HG03196 (cell line): ENCODE data around the gene OSTN.

Experiments
- ATAC-seq: cut with Tn5 transposase; IDR thresholded peaks from one replicate; pipeline ENCODE4 v1.9.1; 2021; ENCODE audit not compliant: unreplicated experiment

The OSTN gene

DNA sequence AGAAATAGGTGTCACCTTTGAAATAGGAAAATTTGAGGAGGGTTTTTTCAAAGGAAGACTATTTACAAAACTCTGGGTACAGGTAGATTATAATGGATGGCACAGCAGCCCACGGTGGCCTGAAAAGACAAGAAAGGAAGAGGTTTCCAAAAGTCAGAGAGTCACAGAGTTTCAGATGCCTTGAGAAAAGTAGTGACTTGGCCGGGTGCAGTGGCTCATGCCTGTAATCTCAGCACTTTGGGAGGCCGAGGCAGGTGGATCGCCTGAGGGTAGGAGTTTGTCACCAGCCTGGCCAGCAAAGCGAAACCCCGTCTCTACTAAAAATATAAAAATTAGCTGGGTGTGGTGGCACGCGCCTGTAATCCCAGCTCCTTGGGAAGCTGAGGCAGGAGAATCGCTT lies 35.2 kb downstream of the OSTN start:
- no peak for ATAC-seq

DNA sequence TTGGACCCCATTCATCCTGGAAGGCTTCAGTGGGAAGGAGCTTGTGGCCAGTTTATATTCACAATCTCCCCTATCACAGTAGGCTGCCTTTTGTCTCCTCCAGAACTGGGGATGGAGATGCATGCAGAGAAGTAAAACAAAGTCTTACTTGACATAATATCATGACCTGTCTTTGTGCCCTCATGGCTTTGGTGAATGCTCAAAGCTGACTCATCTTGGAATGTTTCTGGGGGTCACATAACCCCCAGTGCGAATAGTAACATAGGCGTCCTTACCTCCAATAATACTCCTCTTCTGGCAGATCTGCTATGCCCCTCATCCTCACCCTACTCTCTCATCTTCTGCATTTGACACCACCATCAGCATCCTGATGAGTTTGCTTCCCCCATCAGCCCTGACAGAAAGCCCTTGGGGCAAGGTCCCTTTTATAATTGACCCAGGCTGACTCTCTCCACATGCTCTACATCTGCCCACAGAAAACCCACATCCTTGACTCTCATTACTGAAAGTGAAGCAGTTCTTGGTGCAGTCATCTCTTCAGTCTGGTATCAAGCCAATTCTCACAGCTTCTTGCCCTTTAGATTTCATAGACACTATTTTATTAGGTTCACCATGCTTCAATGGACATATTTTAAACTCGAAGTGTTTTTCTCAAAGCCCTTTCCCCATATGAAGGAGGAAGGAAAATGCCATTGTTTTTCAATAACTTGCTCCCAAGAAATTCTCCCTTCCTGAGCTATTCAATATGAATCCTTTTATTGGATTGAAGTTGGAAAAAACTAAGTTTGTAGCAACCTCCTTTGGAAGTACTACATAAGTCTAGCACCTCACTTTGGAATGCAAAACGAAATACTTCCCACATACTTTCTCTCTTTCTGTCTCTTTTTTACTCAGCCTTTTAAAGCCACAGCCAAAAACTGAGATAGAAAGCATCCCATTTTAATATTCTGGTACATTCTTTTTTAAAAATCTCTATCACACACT lies 36.6 kb downstream of the OSTN start:
- ATAC-seq = peak; percentile 100

DNA sequence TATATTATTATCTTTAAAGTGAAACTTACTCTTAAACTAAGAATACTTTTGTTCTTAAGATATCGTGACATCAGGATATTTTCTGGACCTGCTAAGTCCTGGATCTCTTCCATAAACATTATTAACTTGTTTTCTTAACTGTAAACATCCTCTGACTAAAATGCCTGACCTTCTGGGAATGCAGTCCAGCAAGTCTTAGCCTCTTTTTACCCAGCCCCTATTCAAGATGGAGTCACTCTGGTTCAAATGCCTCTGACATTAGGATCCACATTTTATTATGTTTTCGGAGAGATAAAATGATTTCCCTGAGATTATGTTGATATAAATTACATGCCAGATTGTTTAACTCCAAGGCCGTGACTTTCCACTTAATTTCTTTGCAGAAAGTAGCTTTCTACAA lies 37.6 kb downstream of the OSTN start:
- no peak for ATAC-seq

DNA sequence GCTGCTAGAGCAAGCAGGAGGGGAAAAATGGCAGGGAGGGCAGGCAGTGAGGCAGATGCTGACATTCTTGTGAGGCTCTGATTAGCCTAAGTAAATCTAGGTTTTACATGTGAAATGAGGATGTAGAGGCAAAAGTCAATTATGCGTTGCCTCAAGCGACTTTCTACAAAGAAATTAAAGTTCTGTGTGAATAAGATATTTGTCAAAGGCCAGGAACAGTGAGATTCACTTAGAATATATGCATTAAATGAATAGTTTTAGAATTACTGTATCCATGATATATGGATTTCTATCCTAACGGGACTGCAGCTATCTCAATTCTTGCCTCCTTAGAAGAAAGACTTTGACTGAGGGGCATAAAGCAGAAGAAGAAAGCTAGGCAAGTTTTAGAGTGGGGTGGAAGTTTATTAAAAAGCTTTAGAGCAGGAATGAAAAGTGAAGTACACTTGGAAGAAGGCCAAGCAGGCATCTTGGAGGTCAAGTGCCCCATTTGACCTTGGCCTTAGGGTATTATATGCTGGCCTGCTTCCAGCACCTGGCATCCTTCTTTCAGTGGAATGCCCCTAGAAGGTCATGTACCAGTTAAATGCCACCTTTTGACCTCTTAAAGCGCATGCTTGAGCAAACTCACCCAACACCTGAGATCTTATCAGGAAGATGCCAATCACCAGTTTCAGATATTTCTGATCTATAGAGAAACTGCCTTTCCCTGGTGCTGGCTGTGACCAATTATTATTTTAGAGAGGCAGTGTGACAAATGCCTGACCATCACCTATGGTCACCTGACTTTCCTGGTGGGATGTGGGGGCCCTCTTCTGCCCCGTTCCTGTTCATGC lies 38.2 kb downstream of the OSTN start:
- ATAC-seq = no peak

DNA sequence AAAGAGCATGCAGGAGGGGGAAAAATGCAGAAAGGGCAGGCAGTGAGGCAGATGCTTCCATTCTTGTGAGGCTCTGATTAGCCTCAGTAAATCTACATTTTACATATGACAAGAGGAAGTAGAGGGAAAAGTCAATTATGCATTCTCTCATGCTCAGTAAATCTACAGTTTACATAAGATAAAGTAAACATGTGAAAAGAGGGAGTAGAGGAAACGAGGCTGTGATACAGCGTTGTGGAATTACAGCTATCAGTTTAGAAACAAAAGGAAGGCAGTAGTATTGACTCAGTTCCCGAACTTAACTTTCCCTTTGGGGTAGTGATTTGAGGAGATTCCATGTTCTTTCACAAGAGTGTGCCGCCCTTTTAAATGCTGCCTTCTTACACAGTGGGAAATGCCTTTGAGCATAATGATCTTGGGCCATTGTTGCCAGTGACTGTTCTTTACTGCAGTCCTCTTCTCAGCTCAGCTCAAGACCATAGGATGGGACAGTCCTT lies 39.3 kb downstream of the OSTN start:
- no peak for ATAC-seq

DNA sequence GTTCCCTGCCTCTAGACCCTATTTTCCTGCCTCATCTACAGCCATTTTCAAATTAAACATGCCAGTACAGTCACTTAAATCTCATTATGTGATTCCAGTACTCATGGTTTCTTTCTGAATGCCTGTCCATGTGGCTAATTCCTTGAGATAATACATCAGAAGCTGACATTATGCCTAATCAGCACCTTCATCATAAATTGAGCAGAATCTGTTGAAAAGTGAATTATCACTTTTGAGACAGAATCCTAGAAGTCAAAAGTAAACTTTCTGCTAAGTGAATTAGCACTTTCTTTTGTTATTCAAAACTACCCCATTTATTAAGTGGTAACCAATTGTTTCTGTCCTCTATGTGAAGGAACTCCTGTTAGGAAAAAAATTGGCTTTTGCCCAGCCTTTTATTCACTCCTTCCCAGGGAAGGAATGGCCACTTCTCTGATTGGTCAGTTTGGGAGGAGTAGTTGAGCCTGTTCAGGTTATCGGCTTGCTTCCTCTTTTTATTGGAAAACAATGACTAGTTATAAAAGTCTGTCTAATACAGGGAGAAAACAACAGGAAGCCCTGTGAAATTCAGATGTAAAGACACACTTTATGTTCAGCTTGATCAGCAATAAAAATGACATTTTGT lies 40.5 kb downstream of the OSTN start:
- no peak for ATAC-seq

DNA sequence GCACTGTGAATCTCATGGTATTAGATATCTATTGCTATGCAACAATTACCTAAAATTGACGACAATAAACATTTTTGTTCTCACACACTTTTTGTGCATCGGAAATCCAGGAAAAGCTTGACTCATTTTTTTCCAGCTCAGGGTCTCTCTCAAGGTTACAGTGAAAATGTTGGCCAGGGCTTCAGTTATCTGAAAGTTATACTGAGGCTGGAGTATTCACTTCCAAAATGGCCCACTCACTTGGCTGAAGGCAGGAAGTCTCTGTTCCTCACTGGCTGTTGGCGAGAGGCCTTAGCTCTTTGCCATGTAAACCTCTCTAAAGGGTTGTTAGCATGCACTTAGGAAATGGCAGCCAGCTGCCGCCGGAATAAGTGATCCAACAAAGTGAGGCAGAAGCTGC lies 41.4 kb downstream of the OSTN start:
- ATAC-seq = no peak

DNA sequence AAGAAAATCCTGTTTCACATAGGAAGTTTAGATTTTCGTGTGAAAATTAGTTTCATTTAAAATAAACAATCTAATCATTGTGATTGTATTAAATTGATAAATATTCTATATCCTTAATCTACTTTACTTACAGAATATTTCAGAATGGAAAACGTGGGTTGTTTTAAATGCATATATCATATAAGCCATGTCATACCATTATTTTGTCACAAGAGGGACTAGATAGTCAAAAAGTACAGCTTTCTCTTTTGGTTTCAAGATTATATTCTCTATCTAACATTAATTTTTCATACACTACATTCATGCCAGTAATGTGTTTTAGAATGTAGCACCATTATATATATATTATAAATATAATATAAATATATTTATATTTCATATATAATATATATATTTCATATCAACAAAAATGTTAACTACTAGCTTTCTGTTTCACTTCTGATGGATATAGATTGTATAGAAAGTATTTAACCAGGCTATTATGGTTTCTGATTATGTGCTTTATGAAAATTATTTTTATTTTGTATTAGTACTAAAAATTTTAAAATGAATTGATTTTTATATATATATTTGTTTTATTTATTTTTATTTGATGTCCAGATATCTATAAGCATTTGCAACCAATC lies 45.3 kb downstream of the OSTN start:
- peak; percentile 51 for ATAC-seq

DNA sequence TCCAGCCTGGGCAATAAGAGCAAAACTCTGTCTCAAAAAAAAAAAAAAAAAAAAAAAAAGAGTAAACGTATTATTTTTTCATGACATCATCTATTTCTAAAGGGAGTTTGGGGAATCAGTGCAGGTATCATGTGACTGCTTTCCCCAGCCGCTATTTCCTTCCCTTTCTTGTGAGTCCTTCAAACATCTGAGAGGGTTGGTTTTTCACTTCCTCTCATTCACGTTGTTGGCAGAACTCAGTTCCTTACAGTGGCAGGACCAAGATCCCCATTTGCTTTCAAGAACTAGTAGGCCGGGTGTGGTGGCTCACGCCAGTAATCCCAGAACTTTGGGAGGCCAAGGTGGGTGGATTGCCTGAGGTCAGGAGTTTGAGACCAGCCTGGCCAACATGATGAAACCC lies 47.0 kb downstream of the OSTN start:
- peak; percentile 63 for ATAC-seq

DNA sequence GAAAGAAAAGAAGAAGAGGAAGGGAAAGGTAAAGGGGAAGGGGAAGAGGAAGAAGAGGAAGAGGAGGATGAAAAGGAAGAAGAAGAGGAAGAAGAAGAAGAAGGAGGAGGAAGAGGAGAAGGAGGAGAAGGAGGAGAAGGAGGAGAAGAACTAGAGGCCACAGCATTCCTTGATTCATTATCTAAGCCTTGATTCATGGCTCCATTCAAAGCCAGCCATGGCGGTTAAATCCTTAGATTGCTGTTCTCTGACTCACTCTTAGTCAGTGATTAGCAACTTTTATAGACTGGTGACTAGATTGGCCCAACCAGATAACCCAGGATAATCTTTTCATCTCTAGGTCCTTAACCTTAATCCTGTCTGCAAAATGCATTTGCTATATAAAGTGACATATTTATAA lies 47.6 kb downstream of the OSTN start:
- no peak for ATAC-seq

DNA sequence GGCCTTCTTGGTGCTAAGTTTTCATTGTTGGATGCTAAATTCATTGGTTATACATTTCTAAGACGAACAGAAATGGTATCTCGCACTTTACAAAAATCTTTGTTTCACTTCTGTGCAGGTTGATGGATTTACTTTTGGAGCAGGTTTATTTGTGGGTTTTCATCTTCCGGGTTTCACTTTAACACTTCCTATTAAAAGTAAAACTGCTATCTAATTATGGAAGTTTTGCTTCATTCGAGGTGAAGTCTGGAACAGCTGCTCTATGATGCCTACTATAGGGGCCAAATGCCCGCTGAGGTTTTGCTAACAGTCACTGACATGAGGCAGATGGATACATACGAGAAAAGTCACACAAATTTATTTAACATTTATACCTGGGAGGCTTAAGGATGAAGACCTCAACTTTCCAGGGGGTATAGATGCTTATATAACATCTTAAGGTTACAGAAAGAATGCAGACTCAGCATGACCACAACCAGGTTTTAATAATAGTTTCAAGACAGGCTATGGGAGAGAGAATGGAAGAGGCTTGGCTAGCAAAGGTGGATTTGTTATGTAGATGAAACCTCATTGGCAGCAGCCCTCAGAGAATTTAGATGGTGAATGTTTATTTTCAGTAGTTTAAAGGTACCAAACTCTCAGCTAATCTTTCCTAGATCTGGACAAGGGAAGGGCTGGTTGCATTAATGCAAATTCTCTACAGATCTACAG lies 54.2 kb downstream of the OSTN start:
- ATAC-seq = peak; percentile 50

DNA sequence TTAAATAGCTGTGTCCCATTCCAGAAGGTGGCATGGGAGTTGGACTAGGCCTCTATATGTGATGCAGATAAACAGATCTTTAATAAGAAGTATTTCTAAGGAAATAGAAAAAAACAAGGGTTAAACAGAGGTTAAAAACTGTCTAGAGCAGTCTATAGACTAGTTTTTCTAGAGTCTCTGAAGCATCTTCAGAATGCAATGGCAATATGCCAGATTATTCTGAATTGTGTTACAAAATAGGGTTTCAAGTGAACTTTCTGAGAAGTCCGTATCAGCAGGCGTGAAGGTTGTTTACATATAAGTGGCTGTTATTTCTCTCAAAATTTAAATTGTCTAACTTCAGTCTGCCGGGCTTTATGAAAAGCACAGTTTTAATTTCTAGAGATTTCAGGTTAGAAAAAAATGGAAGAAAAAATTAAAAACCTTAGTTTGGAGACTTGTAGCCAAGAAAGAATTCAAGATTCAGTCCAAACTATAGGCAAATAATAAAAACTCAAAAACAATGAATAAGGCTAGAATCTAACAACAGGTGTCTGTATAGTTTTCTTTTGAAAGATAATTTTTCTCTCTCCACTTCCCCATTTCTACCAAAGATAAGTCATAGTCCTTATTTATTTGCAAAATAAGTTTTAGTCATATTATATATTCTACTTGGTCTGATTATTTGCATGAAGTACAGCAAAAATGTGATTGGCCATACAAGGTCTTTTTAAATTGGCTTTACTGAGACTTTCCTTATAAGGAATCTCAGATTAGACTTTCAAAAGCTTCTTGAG lies 55.2 kb downstream of the OSTN start:
- ATAC-seq = no peak

DNA sequence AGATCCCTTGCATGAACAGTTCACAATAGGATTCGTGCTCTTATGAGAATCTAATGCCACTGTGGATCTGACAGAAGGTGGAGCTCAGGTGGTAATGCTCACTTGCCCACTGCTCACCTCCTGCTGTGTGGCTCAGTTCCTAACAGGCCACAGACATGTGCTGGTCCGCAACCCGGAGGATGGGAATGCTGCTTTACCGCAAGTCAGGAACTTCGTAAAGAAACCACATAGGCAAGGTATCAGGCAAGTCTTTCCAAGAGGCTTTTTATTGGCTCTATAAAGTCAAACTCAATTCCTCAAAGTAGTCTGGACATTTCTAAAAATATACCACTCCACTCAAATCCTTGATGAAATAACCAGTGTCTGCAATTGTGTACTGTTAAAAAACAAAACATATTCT lies 56.1 kb downstream of the OSTN start:
- no peak for ATAC-seq

DNA sequence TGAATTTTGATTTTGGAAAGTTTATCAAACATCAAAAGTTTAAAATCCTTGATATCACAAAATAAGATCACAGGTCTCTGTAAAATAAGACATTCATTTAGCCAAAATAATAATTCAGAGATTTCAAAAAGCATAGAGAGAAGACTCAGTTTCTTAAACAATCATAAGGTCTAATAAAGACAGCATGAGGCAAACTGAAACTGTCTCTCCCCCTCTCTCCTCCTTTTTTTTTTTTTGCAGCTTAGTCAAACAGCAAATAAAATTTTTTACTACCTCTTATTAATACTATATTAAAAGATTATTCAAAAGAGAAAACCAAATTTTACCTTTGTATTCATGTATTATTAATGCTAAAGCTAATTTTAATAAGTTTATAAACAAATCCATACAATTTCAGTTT lies 57.4 kb downstream of the OSTN start:
- no peak for ATAC-seq

DNA sequence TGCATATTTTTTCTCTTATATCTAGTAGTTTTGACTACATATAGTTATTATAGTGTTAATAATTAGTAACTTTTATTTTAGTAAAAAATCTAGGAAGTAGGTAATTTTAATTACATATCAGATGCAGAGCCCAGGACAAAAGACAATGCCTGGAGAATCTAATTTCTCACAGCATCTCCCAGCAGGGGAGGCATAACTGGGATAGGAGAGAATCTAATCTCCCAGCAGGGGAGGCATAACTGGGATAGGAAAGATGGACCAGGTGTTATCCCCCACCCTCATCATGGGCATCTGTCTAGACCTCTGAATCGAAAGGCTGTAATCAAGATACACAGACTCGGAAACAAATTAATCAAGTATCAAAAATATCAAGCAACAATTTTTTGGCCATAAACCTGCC lies 58.2 kb downstream of the OSTN start:
- ATAC-seq = no peak

DNA sequence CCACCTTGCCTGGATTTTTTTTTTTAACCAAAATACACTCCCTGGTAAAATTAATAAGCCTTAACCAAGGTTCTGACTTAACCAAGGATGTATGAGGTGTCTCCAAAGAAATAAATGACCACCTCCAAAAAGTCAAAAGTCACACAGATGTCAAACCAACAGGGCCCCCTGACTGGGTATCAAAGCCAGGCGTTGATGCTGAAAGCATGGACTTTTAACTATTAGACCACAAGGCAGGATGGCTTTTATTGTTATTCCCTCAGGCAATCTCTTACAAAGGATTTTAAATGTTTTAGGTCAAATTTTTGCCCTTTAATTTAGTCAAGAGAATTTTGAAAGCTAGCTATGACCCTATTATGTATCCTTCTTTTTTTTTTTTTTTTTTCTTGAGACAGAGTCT lies 60.4 kb downstream of the OSTN start:
- no peak for ATAC-seq

DNA sequence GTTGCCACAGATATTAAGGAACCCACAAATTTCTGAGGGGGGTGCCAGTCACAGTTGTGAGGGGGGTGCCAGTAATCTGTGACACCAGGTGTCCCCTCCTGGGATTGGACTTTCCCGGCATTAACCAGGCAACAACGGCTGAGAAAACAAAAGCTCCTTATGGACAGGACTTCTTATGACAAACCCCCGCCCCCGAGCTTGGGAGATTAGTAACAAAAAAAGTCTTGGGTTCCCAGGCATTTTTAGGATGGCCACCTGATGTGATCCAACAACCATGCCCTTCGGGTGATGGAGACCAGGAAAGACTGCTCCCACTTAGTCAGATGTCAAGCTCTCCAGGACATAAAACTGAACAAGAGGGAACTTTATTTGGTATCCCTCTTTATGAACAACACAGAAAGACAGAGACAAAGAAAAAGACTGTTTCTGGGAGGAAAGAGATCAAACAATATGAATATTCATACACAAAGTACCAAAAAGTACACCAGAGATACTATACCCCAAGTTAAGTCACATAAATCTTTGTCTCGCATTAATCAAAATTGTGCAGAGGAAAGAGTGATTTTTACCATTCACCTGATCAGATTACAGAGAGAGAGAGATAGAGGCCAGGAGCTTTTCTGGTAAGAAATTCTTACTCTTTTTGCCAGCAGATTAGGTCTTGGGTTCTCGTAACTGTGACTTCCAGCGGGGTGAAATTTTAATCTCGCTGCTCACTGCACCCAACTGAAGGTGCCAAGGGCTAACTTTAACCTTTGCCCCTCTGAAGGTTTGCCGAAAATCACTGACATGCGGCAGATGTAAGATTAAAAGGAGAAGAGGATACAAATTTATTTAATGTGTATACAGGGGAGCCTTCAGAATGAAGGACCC lies 61.6 kb downstream of the OSTN start:
- no peak for ATAC-seq

DNA sequence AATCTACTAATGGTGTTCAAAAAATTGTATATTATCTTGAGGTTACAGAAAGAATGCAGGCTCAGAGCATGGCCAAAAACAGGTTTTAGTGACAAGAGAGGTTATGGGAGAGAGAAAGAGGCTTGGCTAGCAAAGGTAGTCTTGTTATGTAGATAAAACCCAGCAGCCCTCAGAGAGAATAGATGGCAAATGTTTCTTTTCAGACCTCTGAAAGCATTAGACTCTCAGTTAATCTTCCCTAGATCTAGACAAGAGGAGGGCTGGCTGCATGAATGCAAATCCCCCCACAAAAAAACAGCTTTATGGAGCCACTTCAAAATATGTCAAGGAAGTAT lies 62.2 kb downstream of the OSTN start:
- ATAC-seq = no peak

DNA sequence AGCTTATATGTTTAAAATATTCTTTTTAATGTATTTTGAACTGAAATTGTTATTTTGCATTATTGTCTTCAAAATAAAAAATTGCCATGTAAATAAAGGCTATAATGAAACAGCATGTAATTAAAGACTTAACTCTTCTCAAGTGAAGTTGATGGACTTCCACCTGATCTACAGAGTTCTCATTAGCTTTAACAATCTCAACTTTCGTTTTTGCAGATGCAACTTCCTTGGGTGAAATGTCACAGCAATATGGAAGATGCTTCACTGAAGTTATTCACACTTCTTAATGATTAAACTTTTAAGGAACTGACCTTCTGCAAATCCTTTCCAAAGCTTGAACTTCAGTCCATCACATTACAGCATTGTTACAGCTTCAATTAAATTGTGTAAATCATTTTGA lies 63.6 kb downstream of the OSTN start:
- no peak for ATAC-seq
